HEK293 (cell line): Measurements from ENCODE around the gene HMG20B.
A peak's percentile ranks its signal among the peaks of the same experiment; 100 is the strongest.

Experiments used
- CTCF ChIA-PET: fragments of 350-600 bp; formaldehyde crosslinking; extraction: SDS; loops from one replicate; lab custom pipeline; 2021; ENCODE audit warnings: antibody characterized with exemption; lab: Yijun Ruan, JAX
- POLR2A ChIA-PET: fragments of 300-600 bp; formaldehyde crosslinking; extraction: SDS; loops from one replicate; lab custom pipeline; 2020; ENCODE audit warnings: antibody characterized with exemption, inconsistent platforms; lab: Yijun Ruan, JAX
- H3K27ac ChIP-seq: fragments of 200-500 bp; sonication (Bioruptor generic); 2 replicates; pipeline ENCODE4 v1.5.1; 2014; ENCODE audit warnings: low read depth, low read length, control low read depth, inconsistent platforms; ENCODE audit errors: extremely low read depth
- H3K36me3 ChIP-seq, 2 experiments: fragments of 200-500 bp in 1 of 2; sonication (Bioruptor generic) in 1 of 2; 1 replicate in 1 of 2; 2 replicates in 1 of 2; pipeline ENCODE4 v1.5.1; 2014 to 2017; ENCODE audit warnings: inconsistent platforms in 2 of 2, low read length in 2 of 2; ENCODE audit not compliant: control insufficient read depth in 2 of 2, insufficient read depth in 1 of 2
- H3K4me1 ChIP-seq: fragments of 200-500 bp; sonication (Bioruptor generic); 2 replicates; pipeline ENCODE4 v1.5.1; 2014; ENCODE audit warnings: mild to moderate bottlenecking, low read length, inconsistent platforms; ENCODE audit not compliant: control insufficient read depth, insufficient read depth
- H3K4me3 ChIP-seq: 2 replicates; pipeline ENCODE4 v1.5.1; 2011; ENCODE audit warnings: low read depth, mild to moderate bottlenecking, control low read depth, low read length, moderate library complexity
- H3K9me3 ChIP-seq: fragments of 200-500 bp; sonication (Bioruptor generic); 2 replicates; pipeline ENCODE4 v1.5.1; 2014; ENCODE audit warnings: low read depth, low read length, inconsistent platforms; ENCODE audit not compliant: control insufficient read depth, insufficient read depth
- EGR2 ChIP-seq: fragments of 450-650 bp; formaldehyde crosslinking; IDR thresholded peaks from 2 replicates; pipeline ENCODE4 v1.5.1; 2016; ENCODE audit warnings: low read depth, missing biosample characterization, missing genetic modification characterization
- GFI1B ChIP-seq: fragments of 450-650 bp; formaldehyde crosslinking; IDR thresholded peaks from 2 replicates; pipeline ENCODE4 v1.5.1; 2016; ENCODE audit warnings: missing biosample characterization, missing genetic modification characterization
- GLIS1 ChIP-seq: fragments of 450-650 bp; formaldehyde crosslinking; IDR thresholded peaks from 2 replicates; pipeline ENCODE4 v1.5.1; 2016; ENCODE audit warnings: missing biosample characterization, missing genetic modification characterization
- IKZF3 ChIP-seq: fragments of 450-650 bp; IDR thresholded peaks from 2 replicates; pipeline ENCODE4 v1.5.0; 2018; ENCODE audit warnings: missing biosample characterization, mild to moderate bottlenecking, missing genetic modification characterization, moderate library complexity
- KLF1 ChIP-seq: fragments of 450-650 bp; formaldehyde crosslinking; IDR thresholded peaks from 2 replicates; pipeline ENCODE4 v1.5.1; 2016; ENCODE audit warnings: missing biosample characterization, missing genetic modification characterization
- TRIM28 ChIP-seq: IDR thresholded peaks from 2 replicates; pipeline ENCODE4 v1.6.1; 2011; ENCODE audit warnings: low read length, control low read depth, borderline replicate concordance
- ZBTB17 ChIP-seq: fragments of 450-650 bp; formaldehyde crosslinking; IDR thresholded peaks from 2 replicates; pipeline ENCODE4 v1.5.1; 2016; ENCODE audit warnings: missing biosample characterization, missing genetic modification characterization
- ZBTB44 ChIP-seq: fragments of 450-650 bp; IDR thresholded peaks from 2 replicates; pipeline ENCODE4 v1.5.1; 2018; ENCODE audit warnings: missing biosample characterization, mild to moderate bottlenecking, missing genetic modification characterization
- ZNF140 ChIP-seq: fragments of 450-650 bp; formaldehyde crosslinking; IDR thresholded peaks from 2 replicates; pipeline ENCODE4 v1.5.1; 2016; ENCODE audit warnings: missing biosample characterization, missing genetic modification characterization
- ZNF18 ChIP-seq: fragments of 450-650 bp; formaldehyde crosslinking; IDR thresholded peaks from 2 replicates; pipeline ENCODE4 v1.5.1; 2016; ENCODE audit warnings: missing biosample characterization, missing genetic modification characterization
- ZNF19 ChIP-seq: fragments of 450-650 bp; formaldehyde crosslinking; IDR thresholded peaks from 2 replicates; pipeline ENCODE4; 2016; ENCODE audit warnings: missing biosample characterization, missing genetic modification characterization, low read depth
- ZNF223 ChIP-seq: fragments of 450-650 bp; formaldehyde crosslinking; IDR thresholded peaks from 2 replicates; pipeline ENCODE4 v1.5.1; 2016; ENCODE audit warnings: missing biosample characterization, missing genetic modification characterization
- ZNF24 ChIP-seq: fragments of 450-650 bp; formaldehyde crosslinking; IDR thresholded peaks from 2 replicates; pipeline ENCODE4 v1.5.1; 2016; ENCODE audit warnings: missing biosample characterization, missing genetic modification characterization
- ZNF488 ChIP-seq: fragments of 450-650 bp; formaldehyde crosslinking; IDR thresholded peaks from 2 replicates; pipeline ENCODE4 v1.5.1; 2016; ENCODE audit warnings: missing biosample characterization, missing genetic modification characterization
- ZNF571 ChIP-seq: fragments of 450-650 bp; formaldehyde crosslinking; IDR thresholded peaks from 2 replicates; pipeline ENCODE4 v1.5.0; 2017; ENCODE audit warnings: missing biosample characterization, missing genetic modification characterization
- ZNF600 ChIP-seq: fragments of 450-650 bp; formaldehyde crosslinking; IDR thresholded peaks from 2 replicates; pipeline ENCODE4 v1.5.1; 2016; ENCODE audit warnings: missing biosample characterization, missing genetic modification characterization
- ZNF747 ChIP-seq: fragments of 450-650 bp; formaldehyde crosslinking; IDR thresholded peaks from 2 replicates; pipeline ENCODE4 v1.5.1; 2016; ENCODE audit warnings: missing biosample characterization, missing genetic modification characterization

Gene HMG20B

GRCh38 chr19:3618811-3619630 lies 46.3 kb downstream of the HMG20B start (continued):
- TF ChIP-seq ZBTB17 (no peak), ZNF223 (tag by site-specific recombination) (no peak), EGR2 (tag by site-specific recombination) (peak; percentile 55), ZNF140 (tag by site-specific recombination) (no peak), GLIS1 (tag by site-specific recombination) (no peak)

GRCh38 chr19:3619631-3620012 lies 46.9 kb downstream of the HMG20B start:
- TF ChIP-seq ZNF19 (tag by site-specific recombination), result no peak
- TF ChIP-seq GLIS1 (tag by site-specific recombination), result peak; percentile 41; the same call in 1 of the 2 replicates
- H3K4me1 ChIP-seq, result peaks cover 2% of the 10 kb centered on the region; the same call in 1 of the 2 replicates
- POLR2A ChIA-PET, result no interaction called here
- CTCF ChIA-PET, result interaction anchor here (0.8 to 1.2 kb wide), 3 partner anchors 12 to 46 kb away, joined by 3 to 4 read pairs (median 4); partner anchors contain the start of gene GIPC3
- peaks cover 0 to 35% of the 10 kb centered on the region in 2 experiments; a peak in 2 of 3 replicates for H3K36me3 ChIP-seq
- H3K4me3 ChIP-seq, result no peak overlapping the region
- H3K9me3 ChIP-seq, result no peaks in the 10 kb centered on the region
- H3K27ac ChIP-seq, result no peak overlapping the region

- H3K4me3 ChIP-seq, result no peak overlapping the region
- ChIA-PET CTCF (interaction anchor here (0.8 to 1.2 kb wide), 2 partner anchors 13 to 74 kb away, joined by 4 to 6 read pairs; no protein-coding TSS in a partner anchor), POLR2A (no interaction called here)
- no peak overlapping the region for H3K27ac ChIP-seq
- TF ChIP-seq ZBTB44 (tag by site-specific recombination) (0 out of 2 replicates have a peak, but pooled peaks have one; percentile 40), ZNF600 (tag by site-specific recombination) (peak; percentile 79), ZNF24 (tag by site-specific recombination) (no peak)
- no peaks in the 10 kb centered on the region for H3K9me3 ChIP-seq
- H3K4me1 ChIP-seq, result peaks cover 2% of the 10 kb centered on the region; the same call in 1 of the 2 replicates
- peaks cover 0 to 33% of the 10 kb centered on the region in 2 experiments; a peak in 2 of 3 replicates for H3K36me3 ChIP-seq
These were observed 47.5 kb downstream of the HMG20B start for GRCh38 chr19:3620145-3620816.

GRCh38 chr19:3620817-3621547 lies 48.2 kb downstream of the HMG20B start:
- ChIA-PET CTCF (interaction anchor here (0.6 to 0.8 kb wide), 3 partner anchors 33 to 98 kb away, joined by 3 to 6 read pairs (median 4); no protein-coding TSS in a partner anchor), POLR2A (no interaction called here)
- Histone ChIP-seq H3K4me1 (peaks cover 2% of the 10 kb centered on the region; the same call in 1 of the 2 replicates), H3K36me3 (peaks cover 0 to 31% of the 10 kb centered on the region in 2 experiments; a peak in 2 of 3 replicates), H3K4me3 (no peak overlapping the region), H3K9me3 (no peaks in the 10 kb centered on the region), H3K27ac (no peak overlapping the region)
- no peak for TF ChIP-seq IKZF3

GRCh38 chr19:3621689-3622088 lies 48.9 kb downstream of the HMG20B start:
- Histone ChIP-seq H3K27ac (no peak overlapping the region), H3K9me3 (no peaks in the 10 kb centered on the region), H3K36me3 (peaks cover 0 to 31% of the 10 kb centered on the region in 2 experiments; a peak in 2 of 3 replicates), H3K4me3 (no peak overlapping the region), H3K4me1 (peaks cover 2% of the 10 kb centered on the region; the same call in 1 of the 2 replicates)
- POLR2A ChIA-PET, result no interaction called here
- CTCF ChIA-PET, result interaction anchor here (0.6 to 1.1 kb wide), 5 partner anchors 14 to 97 kb away, joined by 3 to 4 read pairs (median 3); no protein-coding TSS in a partner anchor
- TF ChIP-seq ZNF571 (tag by site-specific recombination) (no peak), GFI1B (no peak), ZNF488 (tag by site-specific recombination) (no peak), ZNF18 (no peak), KLF1 (tag by site-specific recombination) (no peak), TRIM28 (no peak), ZNF747 (tag by site-specific recombination) (no peak)
